Measurements from ENCODE around the gene THBS2. TPM values are rescaled to one million over a fixed set of nuclear protein-coding genes. Genes with fewer than 3 reads are reported as not detected.

THBS2 gene
- total and polyA plus RNA-seq, 10 of the 15 experiments (the other 5 are each of a cell fraction or from before 2014, with no cell fraction given), result 0.07 to 0.10 TPM; not detected in 8

DNA sequence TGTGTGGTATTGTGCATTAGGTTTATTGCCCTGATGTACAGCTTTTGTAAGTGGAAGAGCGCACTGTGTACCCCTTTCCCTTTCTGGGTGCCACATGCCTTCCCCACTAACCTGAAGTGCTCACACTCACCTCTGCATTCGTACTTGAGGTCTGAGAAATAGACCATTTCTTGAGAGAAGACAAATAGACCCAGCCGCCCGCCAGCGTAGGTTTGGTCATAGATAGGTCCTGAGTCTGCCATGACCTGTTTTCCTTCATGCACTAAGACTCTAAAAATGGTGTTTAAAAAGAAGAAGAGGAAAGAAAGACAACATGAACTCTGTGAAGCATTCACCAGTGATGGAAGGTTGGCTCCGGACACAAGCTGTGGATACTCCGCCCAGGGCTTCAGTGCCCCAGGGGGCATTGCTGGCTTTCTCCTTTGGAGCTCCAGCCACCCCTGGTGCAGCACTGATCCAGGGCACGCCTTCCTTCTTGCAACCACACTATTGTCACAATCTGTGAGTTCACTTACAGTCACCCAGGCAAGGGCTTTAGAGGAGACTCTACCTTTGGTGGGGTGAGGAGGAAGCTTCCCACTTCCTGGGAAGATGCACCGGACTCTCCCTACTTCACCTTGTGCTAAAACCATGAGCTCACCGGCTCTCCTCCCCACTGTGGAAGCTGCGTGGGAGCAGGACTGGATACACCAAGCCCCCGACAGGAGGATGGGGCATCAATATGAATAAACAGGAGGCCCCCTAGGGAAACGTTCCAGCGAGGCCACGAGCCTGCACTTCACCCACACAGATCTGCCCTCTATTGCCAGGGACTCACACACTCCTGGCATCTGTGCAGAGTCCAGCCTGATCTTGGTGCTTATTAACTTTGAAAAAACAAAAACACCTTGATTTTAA lies 33.3 kb downstream of the THBS2 start:
- TF ChIP-seq CBX3 (IDR thresholded peaks at IDR 0.05; ENCODE audit: borderline replicate concordance, low read depth), result no peak
- TF ChIP-seq BMI1 (IDR thresholded peaks at IDR 0.05; ENCODE audit: borderline replicate concordance), result no peak
- TF ChIP-seq ELK1 (IDR thresholded peaks at IDR 0.05; ENCODE audit: low read depth, low read length), result no peak
- no peak for TF ChIP-seq E2F8 (IDR thresholded peaks at IDR 0.05; ENCODE audit: low read depth, partially characterized antibody)
- no peak for TF ChIP-seq POU2F2 (IDR thresholded peaks at IDR 0.05; ENCODE audit: borderline replicate concordance, low read depth, low read length)
- TF ChIP-seq ZNF384 (IDR thresholded peaks at IDR 0.05; ENCODE audit: borderline replicate concordance, low read depth, low read length), result no peak
- TF ChIP-seq MAX (IDR thresholded peaks at IDR 0.05; ENCODE audit: low read depth, low read length), result no peak
- TF ChIP-seq FOS (IDR thresholded peaks at IDR 0.05; ENCODE audit: borderline replicate concordance, extremely low read depth, insufficient read length), result no peak
- no peak for TF ChIP-seq SP1 (IDR thresholded peaks at IDR 0.05; ENCODE audit: low read depth, low read length)
- no peak for TF ChIP-seq NBN (IDR thresholded peaks at IDR 0.05)
- no peak for TF ChIP-seq RFX5 (IDR thresholded peaks at IDR 0.05; ENCODE audit: low read depth, low read length)

More for the DNA sequence above, 33.3 kb downstream of the THBS2 start:
- no TSS peak for BruUV-seq (replicated peaks)
- ChIA-PET RAD21 (ENCODE audit: unreplicated experiment) (no interaction called here), CTCF (no interaction called here), SMC1A (ENCODE audit: uncharacterized antibody, unreplicated experiment) (no interaction called here), POLR2A (no interaction called here)
- H3K9me3 ChIP-seq (replicated peaks; ENCODE audit: control insufficient read depth, insufficient read depth, low read length), result no peaks in the 10 kb centered on the region; the same call in 2 of the 3 replicates
- H3K27me3 ChIP-seq (replicated peaks in 1 of 2; ENCODE audit: control insufficient read depth in 2 of 2, insufficient read depth in 2 of 2, low read length in 1 of 2), result no peaks in the 10 kb centered on the region
- no peaks in the 10 kb centered on the region for H3K4me1 ChIP-seq (ENCODE audit: control insufficient read depth, insufficient read depth, low read length)
- no peak overlapping the region for H3K4me3 ChIP-seq
- H3K9ac ChIP-seq (ENCODE audit: control insufficient read depth, insufficient read depth, low read length), result no peak overlapping the region
- 54% methylated on average over 15 of the region's 15 CpGs for WGBS (ENCODE audit: insufficient coverage, insufficient replicate concordance, low lambda C conversion rate, missing lambda C conversion rate)
- in situ Hi-C loops (cut with MboI) (no loop called here), intact Hi-C loops (cut with micrococcal nuclease; ENCODE audit: unreplicated experiment) (no loop called here)
- H3K36me3 ChIP-seq (ENCODE audit: control insufficient read depth in 2 of 2, insufficient read depth in 2 of 2, low read length in 1 of 2), result no peaks in the 10 kb centered on the region
- H3K4me2 ChIP-seq (ENCODE audit: control insufficient read depth, insufficient read depth), result no peak overlapping the region
- no peak overlapping the region for H2AFZ ChIP-seq (ENCODE audit: control insufficient read depth, low read depth, low read length)
- FAIRE-seq (no peak), ATAC-seq (no peak), DNase-seq (ENCODE audit: low read depth, low spot score) (no peak)
- H4K20me1 ChIP-seq (ENCODE audit: control insufficient read depth, insufficient read depth), result no peaks in the 10 kb centered on the region
- no peaks in the 10 kb centered on the region for H3K79me2 ChIP-seq (ENCODE audit: control insufficient read depth, insufficient read depth, low read length)
- H3K27ac ChIP-seq (ENCODE audit: control insufficient read depth, insufficient read depth), result no peak overlapping the region

Measured in GM12878 (cell line).